Lower leg skin (tissue), 3 donors: Measurements from ENCODE around the gene ZNF474.

Experiments
- CTCF ChIP-seq, 3 donors: fragments of 450-650 bp; IDR thresholded peaks; one replicate each; pipeline ENCODE4 v1.5.1; 2016; ENCODE audit warnings: antibody characterized with exemption in 3 of 3, mild to moderate bottlenecking in 3 of 3, moderate library complexity in 2 of 3
- POLR2A ChIP-seq, 2 donors: fragments of 450-650 bp; IDR thresholded peaks; one replicate each; pipeline ENCODE4 v1.6.1; 2016 to 2017; ENCODE audit warnings: antibody characterized with exemption in 2 of 2, mild to moderate bottlenecking in 1 of 2, moderate library complexity in 1 of 2

GRCh38 chr5:122142480-122143164 is 13.3 kb downstream of the ZNF474 start:
- no peak for TF ChIP-seq POLR2A (IDR thresholded peaks at IDR 0.05)
- TF ChIP-seq CTCF (IDR thresholded peaks at IDR 0.05) = no peak
